HCT116 (cell line): ENCODE results near the gene SPTBN4. TPM values are rescaled to one million over a fixed set of nuclear protein-coding genes. Genes with fewer than 3 reads are reported as not detected.
A peak's percentile ranks its signal among the peaks of the same experiment; 100 is the strongest.
"Not testable (repeated sequence)": the region's sequence is repeated elsewhere in the genome, so short reads cannot be mapped to it uniquely, and the experiment has no call there.

Experiments used
- ATAC-seq: fragments of 200-7000 bp; cut with Tn5 transposase; 2 replicates; pipeline ENCODE4 v1.9.1; 2020; ENCODE audit warnings: mild to moderate bottlenecking, moderate library complexity
- BruUV-seq: library from RNA; stranded (reverse); fragments of 400-500 nt; replicated peaks from 2 replicates; lab custom pipeline; 2021; lab: Mats Ljungman, UMichigan
- CTCF ChIA-PET: fragments of 300-600 bp; sonication (Branson Sonifier 250); formaldehyde crosslinking; loops from one replicate; lab custom pipeline; 2021; ENCODE audit warnings: antibody characterized with exemption; lab: Charles Lee
- POLR2A ChIA-PET: fragments of 300-600, 350-600 bp; sonication (Branson Sonifier 250); formaldehyde crosslinking; loops from one replicate; lab custom pipeline; 2021; ENCODE audit warnings: antibody characterized with exemption; lab: Charles Lee
- RAD21 ChIA-PET, 2 experiments: fragments of 300-600 bp; sonication (Branson Sonifier 250); formaldehyde crosslinking; loops; one replicate each; lab custom pipeline; 2023; ENCODE audit warnings: low total read pairs in 2 of 2; ENCODE audit not compliant: uncharacterized antibody in 2 of 2, unreplicated experiment in 2 of 2, low non-redundant PET in 1 of 2; lab: Charles Lee
- DNase-seq: peaks from one replicate; pipeline ENCODE4 v3.0.0-alpha.2; 2010; ENCODE audit warnings: low read depth, low spot score
- H2AFZ ChIP-seq: fragments of 200-600 bp; shearing (Covaris generic), sonication (generic); 2 replicates; pipeline ENCODE4 v1.6.1; 2017; ENCODE audit warnings: low read depth, mixed run types, mixed read lengths, antibody characterized with exemption, low read length; ENCODE audit not compliant: poor library complexity, severe bottlenecking
- H3K27ac ChIP-seq: 2 replicates; pipeline ENCODE4 v1.5.1; 2012; ENCODE audit warnings: low read depth, low read length
- H3K27me3 ChIP-seq: fragments of 200-600 bp; sonication (generic); 2 replicates; pipeline ENCODE4 v1.6.1; 2016; ENCODE audit warnings: mixed run types, low read length, mixed read lengths; ENCODE audit not compliant: insufficient read depth
- H3K36me3 ChIP-seq, 2 experiments: fragments of 200-500 bp in 1 of 2; fragments of 200-600 bp in 1 of 2; sonication (Bioruptor generic) in 1 of 2; sonication (generic) in 1 of 2; 2 replicates each; pipeline versions ENCODE4 v1.5.1 to v1.6.1; 2014 to 2016; ENCODE audit warnings: low read length in 2 of 2, inconsistent platforms in 1 of 2, mixed read lengths in 1 of 2, mixed run types in 1 of 2; ENCODE audit not compliant: insufficient read depth in 2 of 2, control insufficient read depth in 1 of 2
- H3K4me1 ChIP-seq, 2 experiments: fragments of 200-600 bp in 1 of 2; sonication (generic) in 1 of 2; 2 replicates each; pipeline versions ENCODE4 v1.5.1 to v1.6.1; 2012 to 2017; ENCODE audit warnings: low read length in 2 of 2, inconsistent platforms in 1 of 2, mild to moderate bottlenecking in 1 of 2, mixed read lengths in 1 of 2, mixed run types in 1 of 2, moderate library complexity in 1 of 2; ENCODE audit not compliant: insufficient read depth in 2 of 2, control insufficient read depth in 1 of 2
- H3K4me2 ChIP-seq: fragments of 200-600 bp; sonication (generic); 2 replicates; pipeline ENCODE4 v1.6.1; 2017; ENCODE audit warnings: mixed run types, low read length, mixed read lengths
- H3K4me3 ChIP-seq, 2 experiments: fragments of 200-600 bp in 1 of 2; sonication (generic) in 1 of 2; replicated peaks in 1 of 2; 2 replicates each; pipeline ENCODE4 v1.5.1; 2011 to 2016; ENCODE audit warnings: low read length in 2 of 2, control low read depth in 1 of 2, low read depth in 1 of 2, mild to moderate bottlenecking in 1 of 2, mixed read lengths in 1 of 2, mixed run types in 1 of 2
- H3K79me2 ChIP-seq: fragments of 200-600 bp; sonication (generic); 2 replicates; pipeline ENCODE4 v1.6.1; 2017; ENCODE audit warnings: mild to moderate bottlenecking, mixed run types, low read length, moderate library complexity, mixed read lengths; ENCODE audit not compliant: insufficient read depth
- H3K9ac ChIP-seq: fragments of 200-600 bp; sonication (generic); 2 replicates; pipeline ENCODE4 v1.6.1; 2016; ENCODE audit warnings: low read length, mixed read lengths
- H3K9me2 ChIP-seq: fragments of 200-600 bp; sonication (generic), shearing (Covaris generic); 2 replicates; pipeline ENCODE4 v1.6.1; 2017; ENCODE audit warnings: mixed run types, mild to moderate bottlenecking, moderate library complexity; ENCODE audit not compliant: insufficient read depth
- H3K9me3 ChIP-seq, 2 experiments: fragments of 200-500 bp in 1 of 2; fragments of 200-600 bp in 1 of 2; sonication (Bioruptor generic) in 1 of 2; sonication (generic) in 1 of 2; 2 replicates each; pipeline ENCODE4 v1.6.1; 2014 to 2017; ENCODE audit warnings: low read length in 2 of 2, mixed read lengths in 2 of 2, inconsistent platforms in 1 of 2, low read depth in 1 of 2, mild to moderate bottlenecking in 1 of 2, mixed run types in 1 of 2, moderate library complexity in 1 of 2; ENCODE audit not compliant: control insufficient read depth in 1 of 2, insufficient read depth in 1 of 2
- H4K20me1 ChIP-seq: fragments of 200-600 bp; sonication (generic), shearing (Covaris generic); 2 replicates; pipeline ENCODE4 v1.6.1; 2017; ENCODE audit warnings: mixed run types, mild to moderate bottlenecking, moderate library complexity; ENCODE audit not compliant: insufficient read depth
- CBX3 ChIP-seq: IDR thresholded peaks from 2 replicates; pipeline ENCODE4 v1.6.1; 2012; ENCODE audit warnings: low read depth
- EZH2phosphoT487 ChIP-seq: fragments of 200-600 bp; IDR thresholded peaks from 2 replicates; pipeline ENCODE4 v1.6.1; 2018; ENCODE audit warnings: antibody characterized with exemption, borderline replicate concordance
- SRF ChIP-seq: IDR thresholded peaks from 2 replicates; pipeline ENCODE4 v1.6.1; 2012; ENCODE audit warnings: low read depth
- intact Hi-C: fragments of 100-400 bp; cut with micrococcal nuclease; formaldehyde crosslinking; loops from 2 replicates; pipeline ENCODE4 v1.10.0; 2022
- total RNA-seq: library from RNA; stranded (reverse); gene quantifications from one replicate; pipeline ENCODE4 v1.2.1, GENCODE V29; 2021; ENCODE audit not compliant: unreplicated experiment
- TF ChIP-seq, protein P1 (sequence below): IDR thresholded peaks from 2 replicates; pipeline ENCODE4 v1.6.1; 2011; ENCODE audit warnings: mild to moderate bottlenecking, low read length, moderate library complexity; ENCODE audit not compliant: insufficient replicate concordance; ENCODE audit errors: extremely low read depth

SPTBN4 gene
- total RNA-seq, 1 experiment from 2014 or later: 4.6 TPM

DNA sequence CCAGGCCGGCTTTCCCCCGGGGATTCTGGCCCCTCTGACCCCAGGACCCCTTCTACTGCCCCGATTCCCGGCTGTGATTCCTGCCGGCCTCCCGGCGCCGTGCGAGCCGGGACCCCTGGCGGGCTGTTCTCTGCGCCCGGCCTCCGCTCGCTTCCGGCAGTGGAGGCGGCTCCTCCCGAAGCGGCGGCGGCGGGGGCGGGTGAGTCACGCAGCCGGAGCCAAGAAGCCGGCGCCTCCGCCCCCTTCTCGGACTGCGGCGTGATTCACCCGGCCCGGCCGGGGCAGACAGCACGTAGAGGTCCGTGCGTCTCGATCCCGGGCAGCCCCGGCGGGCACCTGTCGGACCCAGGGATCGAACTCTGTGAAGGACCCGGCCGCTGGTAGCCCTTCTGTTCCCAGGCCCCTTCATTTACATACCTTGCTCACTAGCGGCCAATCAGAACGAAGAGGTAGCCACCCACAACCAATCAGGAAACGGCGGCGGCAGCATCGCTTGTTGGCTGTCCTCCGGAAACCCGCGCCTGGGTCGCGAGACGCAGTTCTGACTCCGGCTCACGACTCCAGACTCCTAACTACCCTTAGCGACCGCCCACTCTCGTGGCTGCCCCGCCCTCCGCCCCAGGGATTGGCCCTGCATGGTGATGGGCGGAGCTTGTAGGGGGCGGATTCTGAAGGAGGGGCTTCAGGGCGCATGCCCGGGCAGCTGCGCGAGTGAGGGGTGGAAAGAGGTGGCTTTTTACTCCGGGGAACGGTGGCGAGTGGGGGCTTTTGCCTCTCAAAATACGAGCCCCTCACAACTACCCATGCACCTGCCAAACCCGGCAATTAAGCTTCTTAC is 41.1 kb upstream of the SPTBN4 start, which contains the start of gene SERTAD1 (continued):
- TF ChIP-seq, protein P1, sequence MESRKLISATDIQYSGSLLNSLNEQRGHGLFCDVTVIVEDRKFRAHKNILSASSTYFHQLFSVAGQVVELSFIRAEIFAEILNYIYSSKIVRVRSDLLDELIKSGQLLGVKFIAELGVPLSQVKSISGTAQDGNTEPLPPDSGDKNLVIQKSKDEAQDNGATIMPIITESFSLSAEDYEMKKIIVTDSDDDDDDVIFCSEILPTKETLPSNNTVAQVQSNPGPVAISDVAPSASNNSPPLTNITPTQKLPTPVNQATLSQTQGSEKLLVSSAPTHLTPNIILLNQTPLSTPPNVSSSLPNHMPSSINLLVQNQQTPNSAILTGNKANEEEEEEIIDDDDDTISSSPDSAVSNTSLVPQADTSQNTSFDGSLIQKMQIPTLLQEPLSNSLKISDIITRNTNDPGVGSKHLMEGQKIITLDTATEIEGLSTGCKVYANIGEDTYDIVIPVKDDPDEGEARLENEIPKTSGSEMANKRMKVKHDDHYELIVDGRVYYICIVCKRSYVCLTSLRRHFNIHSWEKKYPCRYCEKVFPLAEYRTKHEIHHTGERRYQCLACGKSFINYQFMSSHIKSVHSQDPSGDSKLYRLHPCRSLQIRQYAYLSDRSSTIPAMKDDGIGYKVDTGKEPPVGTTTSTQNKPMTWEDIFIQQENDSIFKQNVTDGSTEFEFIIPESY: no peak
- no peak for TF ChIP-seq EZH2phosphoT487
- TF ChIP-seq CBX3: no peak
- peak; percentile 70 for TF ChIP-seq SRF

DNA sequence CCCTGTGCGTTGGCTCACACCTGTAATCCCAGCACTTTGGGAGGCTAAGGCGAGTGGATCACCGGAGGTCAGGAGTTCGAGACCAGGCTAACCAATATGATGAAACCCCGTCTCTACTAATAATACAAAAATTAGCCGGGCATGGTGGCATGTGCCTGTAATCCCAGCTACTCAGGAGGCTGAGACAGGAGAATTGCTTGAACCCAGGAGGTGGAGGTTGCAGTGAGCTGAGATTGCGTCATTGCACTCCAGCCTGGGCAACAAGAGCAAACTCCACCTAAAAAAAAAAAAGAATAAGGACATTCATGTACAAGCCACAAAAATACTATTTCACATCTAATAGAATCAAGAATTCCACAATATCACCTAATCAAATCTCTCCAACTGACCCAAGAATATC is 38.6 kb upstream of the SPTBN4 start:
- intact Hi-C loops, ATAC-seq, CTCF ChIA-PET: not testable (repeated sequence)

DNA sequence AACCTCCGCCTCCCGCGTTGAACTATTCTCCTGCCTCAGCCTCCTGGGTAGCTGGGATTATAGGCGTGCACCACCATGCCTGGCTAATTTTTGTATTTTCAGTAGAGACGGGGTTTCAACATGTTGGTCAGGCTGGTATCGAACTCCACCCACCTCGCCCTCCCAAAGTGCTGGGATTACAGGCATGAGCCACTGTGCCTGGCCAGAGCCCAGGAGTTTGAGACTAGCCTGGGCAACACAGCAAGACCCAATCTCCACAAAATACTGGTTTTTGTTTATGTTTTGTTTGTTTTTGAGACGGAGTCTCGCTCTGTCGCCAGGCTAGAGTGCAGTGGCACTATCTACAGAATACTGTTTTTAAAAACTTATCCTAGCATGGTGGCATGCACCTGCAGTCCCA is 36.6 kb upstream of the SPTBN4 start:
- H4K20me1 ChIP-seq, RAD21 ChIA-PET, H2AFZ ChIP-seq, H3K27me3 ChIP-seq, H3K9me2 ChIP-seq, H3K4me3 ChIP-seq, BruUV-seq, DNase-seq, intact Hi-C loops, H3K4me2 ChIP-seq, H3K36me3 ChIP-seq, ATAC-seq, H3K79me2 ChIP-seq, H3K9me3 ChIP-seq, POLR2A ChIA-PET, H3K9ac ChIP-seq, H3K27ac ChIP-seq: not testable (repeated sequence)
- CTCF ChIA-PET: interaction anchor here (1.5 to 1.9 kb wide), 2 partner anchors 10 to 34 kb away, joined by 5 read pairs; no protein-coding TSS in a partner anchor
- H3K4me1 ChIP-seq: peaks cover 31 to 52% of the 10 kb centered on the region in 2 experiments

More for the DNA sequence above, 38.6 kb upstream of the SPTBN4 start:
- H4K20me1 ChIP-seq, H3K4me2 ChIP-seq, H3K27me3 ChIP-seq, BruUV-seq, H3K4me3 ChIP-seq, H3K9me3 ChIP-seq, POLR2A ChIA-PET, H3K27ac ChIP-seq, H3K9me2 ChIP-seq, H3K9ac ChIP-seq, RAD21 ChIA-PET, H2AFZ ChIP-seq, DNase-seq, H3K36me3 ChIP-seq: not testable (repeated sequence)
- peaks cover 21% of the 10 kb centered on the region for H3K79me2 ChIP-seq
- peaks cover 29 to 47% of the 10 kb centered on the region in 2 experiments for H3K4me1 ChIP-seq
